ENCODE measurements around the gene GPC6.

GPC6 gene

DNA sequence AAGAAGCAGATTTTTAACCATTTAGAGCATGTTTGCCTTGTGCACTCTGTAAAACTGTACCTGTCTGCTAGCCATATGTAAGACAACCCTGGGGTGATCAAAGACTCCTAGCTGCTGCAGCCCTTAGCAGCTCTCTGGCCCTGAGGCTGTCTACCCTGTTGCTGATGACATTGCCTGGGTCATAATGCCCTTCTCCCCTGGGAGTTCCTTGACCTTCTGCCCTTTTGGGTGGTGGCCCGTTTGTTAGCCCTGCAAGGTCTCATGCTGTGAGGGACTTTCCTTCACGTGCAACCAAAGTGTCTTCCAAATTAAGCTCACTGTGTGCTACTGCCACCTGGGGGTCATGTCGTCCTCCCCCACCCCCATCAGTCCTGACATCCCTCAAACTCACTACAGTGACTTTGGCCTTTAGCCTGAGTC, 7.4 kb downstream of the GPC6 start:
- Histone ChIP-seq H3K36me3 (ENCODE audit: insufficient read depth, low read length) (no peaks in the 10 kb centered on the region), H3F3A (ENCODE audit: low read depth) (no peaks in the 10 kb centered on the region), H3K9me2 (replicated peaks; ENCODE audit: low read depth, low read length) (no peaks in the 10 kb centered on the region), H3K9me3 (ENCODE audit: insufficient read depth, low read depth, low read length) (no peaks in the 10 kb centered on the region), H4K20me1 (ENCODE audit: insufficient read depth, low read length, poor library complexity, severe bottlenecking) (no peaks in the 10 kb centered on the region), H3K79me2 (ENCODE audit: insufficient read depth, low read length) (no peaks in the 10 kb centered on the region), H3K9ac (ENCODE audit: low read depth, low read length, poor library complexity, severe bottlenecking) (no peak overlapping the region), H3K4me3 (ENCODE audit: low read length, poor library complexity, severe bottlenecking) (no peak overlapping the region), H2AFZ (ENCODE audit: low read length) (no peak overlapping the region), H3K4me1 (ENCODE audit: insufficient read depth, low read length, poor library complexity, severe bottlenecking) (no peaks in the 10 kb centered on the region), H3K4me2 (ENCODE audit: low read depth, low read length, poor library complexity, severe bottlenecking) (no peak overlapping the region), H3K27me3 (ENCODE audit: insufficient read depth, low read length, poor library complexity, severe bottlenecking) (no peaks in the 10 kb centered on the region)
- no peak; the same call in 1 of the 2 replicates for TF ChIP-seq CTCF (conservative IDR thresholded peaks at IDR 0.05; ENCODE audit: low read length)
- no peak for TF ChIP-seq EZH2phosphoT487 (IDR thresholded peaks at IDR 0.05; ENCODE audit: borderline replicate concordance)

DNA sequence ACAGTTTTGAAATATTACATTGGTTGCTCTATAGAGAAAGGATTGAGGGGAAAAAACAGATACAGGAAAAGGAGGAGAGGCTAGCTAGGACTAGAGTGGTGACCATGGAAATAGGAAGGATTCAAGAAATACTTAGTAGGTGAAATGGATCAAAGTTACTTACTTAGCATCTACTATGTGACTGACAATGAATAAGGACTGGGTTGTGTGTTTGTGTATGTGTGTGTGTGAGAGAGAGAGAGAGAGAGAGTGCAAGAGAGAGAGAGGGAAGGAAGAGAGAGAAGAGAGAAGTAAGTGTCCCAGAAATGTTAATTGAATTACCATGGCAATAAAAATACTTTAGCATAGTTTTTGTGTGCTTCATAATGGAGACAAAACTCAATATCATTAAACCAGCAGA, 7.9 kb downstream of the GPC6 start:
- Histone ChIP-seq H3K9me2 (replicated peaks; ENCODE audit: low read depth, low read length) (no peaks in the 10 kb centered on the region), H3K4me3 (ENCODE audit: low read length, poor library complexity, severe bottlenecking) (no peak overlapping the region), H3K9me3 (ENCODE audit: insufficient read depth, low read depth, low read length) (no peaks in the 10 kb centered on the region), H3K27me3 (ENCODE audit: insufficient read depth, low read length, poor library complexity, severe bottlenecking) (no peaks in the 10 kb centered on the region), H4K20me1 (ENCODE audit: insufficient read depth, low read length, poor library complexity, severe bottlenecking) (no peaks in the 10 kb centered on the region), H2AFZ (ENCODE audit: low read length) (no peak overlapping the region), H3K9ac (ENCODE audit: low read depth, low read length, poor library complexity, severe bottlenecking) (no peak overlapping the region), H3K79me2 (ENCODE audit: insufficient read depth, low read length) (no peaks in the 10 kb centered on the region), H3F3A (ENCODE audit: low read depth) (no peaks in the 10 kb centered on the region), H3K36me3 (ENCODE audit: insufficient read depth, low read length) (no peaks in the 10 kb centered on the region), H3K4me2 (ENCODE audit: low read depth, low read length, poor library complexity, severe bottlenecking) (no peak overlapping the region), H3K4me1 (ENCODE audit: insufficient read depth, low read length, poor library complexity, severe bottlenecking) (no peaks in the 10 kb centered on the region)
- TF ChIP-seq EZH2phosphoT487 (IDR thresholded peaks at IDR 0.05; ENCODE audit: borderline replicate concordance) = no peak
- TF ChIP-seq CTCF (conservative IDR thresholded peaks at IDR 0.05; ENCODE audit: low read length) = no peak

DNA sequence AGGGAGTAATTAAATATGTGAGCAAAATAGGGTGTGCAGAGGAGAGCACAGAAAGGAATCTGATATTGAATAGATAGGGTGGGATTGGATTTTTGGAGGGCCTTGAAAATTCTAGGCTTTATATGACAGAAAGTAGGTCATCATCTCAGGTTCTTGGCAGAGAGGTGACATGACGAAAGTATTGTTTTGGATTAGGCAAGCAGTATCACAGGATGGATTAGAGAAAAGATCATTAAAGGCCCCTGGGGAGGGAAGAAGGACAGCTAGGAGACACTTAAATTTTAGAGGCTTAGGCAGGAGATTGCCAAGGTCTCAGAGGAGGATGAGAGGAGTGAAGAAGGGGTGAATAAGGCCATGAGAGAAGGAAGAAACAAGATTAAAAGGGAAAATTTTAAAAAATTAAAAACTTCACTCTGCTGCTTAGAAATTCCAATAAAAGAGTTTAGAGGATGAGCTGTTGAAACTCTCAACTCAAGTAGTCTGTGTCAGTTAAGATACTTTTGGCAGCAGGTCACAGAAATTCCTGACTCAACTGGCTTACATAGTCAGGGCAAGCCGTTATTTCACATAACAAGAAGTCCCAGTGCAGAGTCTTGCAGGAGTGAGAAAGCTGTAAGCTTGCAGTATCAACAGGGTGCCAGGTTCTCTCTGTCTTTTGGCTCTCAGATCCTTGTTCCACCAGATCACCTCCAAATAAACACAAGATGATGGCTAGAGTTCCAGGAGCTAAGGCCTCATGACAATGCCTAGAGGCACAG, 8.8 kb downstream of the GPC6 start:
- H3F3A ChIP-seq (ENCODE audit: low read depth) = no peaks in the 10 kb centered on the region
- H3K27me3 ChIP-seq (ENCODE audit: insufficient read depth, low read length, poor library complexity, severe bottlenecking) = no peaks in the 10 kb centered on the region
- H3K9ac ChIP-seq (ENCODE audit: low read depth, low read length, poor library complexity, severe bottlenecking) = no peak overlapping the region
- no peak overlapping the region for H3K4me3 ChIP-seq (ENCODE audit: low read length, poor library complexity, severe bottlenecking)
- no peaks in the 10 kb centered on the region for H3K9me2 ChIP-seq (replicated peaks; ENCODE audit: low read depth, low read length)
- H3K4me1 ChIP-seq (ENCODE audit: insufficient read depth, low read length, poor library complexity, severe bottlenecking) = no peaks in the 10 kb centered on the region
- H3K36me3 ChIP-seq (ENCODE audit: insufficient read depth, low read length) = no peaks in the 10 kb centered on the region
- no peaks in the 10 kb centered on the region for H3K9me3 ChIP-seq (ENCODE audit: insufficient read depth, low read depth, low read length)
- H2AFZ ChIP-seq (ENCODE audit: low read length) = no peak overlapping the region
- TF ChIP-seq CTCF (conservative IDR thresholded peaks at IDR 0.05; ENCODE audit: low read length) (no peak), EZH2phosphoT487 (IDR thresholded peaks at IDR 0.05; ENCODE audit: borderline replicate concordance) (no peak)
- no peaks in the 10 kb centered on the region for H3K79me2 ChIP-seq (ENCODE audit: insufficient read depth, low read length)
- no peak overlapping the region for H3K4me2 ChIP-seq (ENCODE audit: low read depth, low read length, poor library complexity, severe bottlenecking)
- no peaks in the 10 kb centered on the region for H4K20me1 ChIP-seq (ENCODE audit: insufficient read depth, low read length, poor library complexity, severe bottlenecking)
